HAP-1 (cell line): Measurements from ENCODE around the gene STIP1.

Experiments used
- DNase-seq, 2 experiments: peaks; one replicate each; pipeline ENCODE4 v3.0.0-alpha.2; 2016 to 2020; ENCODE audit warnings: low spot score in 2 of 2
- H3K27me3 ChIP-seq: fragments of 250-450 bp; sonication (Bioruptor Pico); 2 replicates; pipeline ENCODE4 v1.5.1; 2020; ENCODE audit warnings: low read depth, mild to moderate bottlenecking, moderate library complexity
- H3K36me3 ChIP-seq: fragments of 250-450 bp; sonication (Bioruptor Pico); replicated peaks from 2 replicates; pipeline ENCODE4 v1.5.1; 2020; ENCODE audit warnings: mild to moderate bottlenecking
- H3K4me1 ChIP-seq: fragments of 250-450 bp; sonication (Bioruptor Pico); 2 replicates; pipeline ENCODE4 v1.5.1; 2020; ENCODE audit warnings: mild to moderate bottlenecking
- H3K4me3 ChIP-seq: fragments of 250-450 bp; sonication (Bioruptor Pico); 2 replicates; pipeline ENCODE4 v1.5.1; 2020; ENCODE audit warnings: mild to moderate bottlenecking, moderate library complexity
- H3K9me3 ChIP-seq: fragments of 250-450 bp; sonication (Bioruptor Pico); 2 replicates; pipeline ENCODE4 v1.5.1; 2020; ENCODE audit warnings: mild to moderate bottlenecking, moderate library complexity
- in situ Hi-C: fragments of 300-500 bp; cut with MboI; formaldehyde crosslinking; loops from 3 replicates; pipeline ENCODE4 v1.14.3; 2020; ENCODE audit warnings: low sequenced_read_pairs, inconsistent platforms, mixed read lengths

The STIP1 gene

DNA sequence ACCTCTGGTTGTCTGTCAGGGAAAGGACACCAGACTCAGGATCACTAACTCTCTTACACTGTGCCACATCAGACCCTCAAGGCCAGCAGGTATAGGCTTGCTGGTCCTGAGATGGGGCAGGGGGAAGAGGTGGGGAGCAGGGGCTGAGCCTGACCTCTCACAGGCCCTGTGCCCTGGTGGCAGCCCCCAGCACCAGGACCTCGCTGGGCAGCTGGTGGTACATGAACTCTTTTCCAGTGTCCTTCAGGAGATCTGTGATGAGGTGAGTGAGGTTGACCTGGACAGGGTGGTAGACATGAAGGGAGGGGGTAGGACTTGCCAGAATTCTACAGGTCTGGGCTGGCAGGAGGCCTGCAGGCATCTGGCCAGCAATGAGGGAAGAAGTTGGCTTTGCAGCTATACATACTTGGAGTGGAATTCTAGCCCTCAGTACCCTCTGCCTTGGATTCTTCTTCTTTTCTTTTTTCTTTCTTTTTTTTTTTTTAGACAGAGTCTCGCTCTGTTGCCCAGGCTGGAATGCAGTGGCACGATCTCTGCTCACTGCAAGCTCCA, 41.5 kb downstream of the STIP1 start:
- Histone ChIP-seq H3K36me3 (peaks cover 9% of the 10 kb centered on the region), H3K4me3 (peak overlapping the region; percentile 79), H3K27me3 (no peaks in the 10 kb centered on the region), H3K9me3 (no peaks in the 10 kb centered on the region), H3K4me1 (peaks cover 6% of the 10 kb centered on the region; the same call in 1 of the 2 replicates)
- in situ Hi-C loops: no loop called here
- no peak for DNase-seq

DNA sequence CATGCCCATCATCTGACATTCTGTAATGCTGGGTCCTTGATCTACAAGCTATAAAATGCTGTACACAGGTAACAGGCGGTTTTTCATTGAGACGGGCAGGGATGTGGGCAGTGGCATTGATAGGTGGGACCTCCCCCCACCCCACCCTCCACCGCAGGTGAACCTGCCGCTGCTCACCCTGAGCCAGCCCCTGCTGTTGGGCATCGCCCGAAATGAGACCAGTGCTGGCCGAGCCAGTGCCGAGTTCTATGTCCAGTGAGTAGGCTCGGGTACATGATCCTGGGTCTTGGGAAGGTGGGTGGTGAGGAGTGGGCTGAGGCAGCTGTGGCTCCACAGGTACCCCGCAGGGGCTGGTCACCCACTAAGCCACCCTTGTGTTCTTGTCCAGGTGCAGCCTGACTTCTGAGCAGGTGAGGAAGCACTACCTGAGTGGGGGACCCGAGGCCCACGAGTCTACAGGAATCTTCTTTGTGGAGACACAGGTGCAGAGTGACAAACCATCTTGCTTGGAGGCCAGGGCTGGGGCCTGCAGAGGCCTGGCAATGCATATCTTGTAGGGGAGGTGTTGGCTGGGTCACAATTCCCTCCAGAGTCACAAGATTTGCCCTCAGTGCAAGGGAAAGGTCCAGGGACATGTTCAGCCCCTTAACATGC, 43.2 kb downstream of the STIP1 start:
- H3K9me3 ChIP-seq: no peaks in the 10 kb centered on the region
- no peak overlapping the region for H3K4me3 ChIP-seq
- H3K4me1 ChIP-seq: peaks cover 13% of the 10 kb centered on the region
- no peak for DNase-seq
- H3K27me3 ChIP-seq: no peaks in the 10 kb centered on the region
- in situ Hi-C loops: no loop called here
- no peaks in the 10 kb centered on the region for H3K36me3 ChIP-seq

- H3K27me3 ChIP-seq: no peaks in the 10 kb centered on the region
- no peaks in the 10 kb centered on the region for H3K9me3 ChIP-seq
- peaks cover 13% of the 10 kb centered on the region for H3K4me1 ChIP-seq
- in situ Hi-C loops: no loop called here
- no peaks in the 10 kb centered on the region for H3K36me3 ChIP-seq
- H3K4me3 ChIP-seq: peak overlapping the region; percentile 76
- DNase-seq: no peak
Observed at GRCh38 chr11:64229744-64230170, 43.8 kb downstream of the STIP1 start.

DNA sequence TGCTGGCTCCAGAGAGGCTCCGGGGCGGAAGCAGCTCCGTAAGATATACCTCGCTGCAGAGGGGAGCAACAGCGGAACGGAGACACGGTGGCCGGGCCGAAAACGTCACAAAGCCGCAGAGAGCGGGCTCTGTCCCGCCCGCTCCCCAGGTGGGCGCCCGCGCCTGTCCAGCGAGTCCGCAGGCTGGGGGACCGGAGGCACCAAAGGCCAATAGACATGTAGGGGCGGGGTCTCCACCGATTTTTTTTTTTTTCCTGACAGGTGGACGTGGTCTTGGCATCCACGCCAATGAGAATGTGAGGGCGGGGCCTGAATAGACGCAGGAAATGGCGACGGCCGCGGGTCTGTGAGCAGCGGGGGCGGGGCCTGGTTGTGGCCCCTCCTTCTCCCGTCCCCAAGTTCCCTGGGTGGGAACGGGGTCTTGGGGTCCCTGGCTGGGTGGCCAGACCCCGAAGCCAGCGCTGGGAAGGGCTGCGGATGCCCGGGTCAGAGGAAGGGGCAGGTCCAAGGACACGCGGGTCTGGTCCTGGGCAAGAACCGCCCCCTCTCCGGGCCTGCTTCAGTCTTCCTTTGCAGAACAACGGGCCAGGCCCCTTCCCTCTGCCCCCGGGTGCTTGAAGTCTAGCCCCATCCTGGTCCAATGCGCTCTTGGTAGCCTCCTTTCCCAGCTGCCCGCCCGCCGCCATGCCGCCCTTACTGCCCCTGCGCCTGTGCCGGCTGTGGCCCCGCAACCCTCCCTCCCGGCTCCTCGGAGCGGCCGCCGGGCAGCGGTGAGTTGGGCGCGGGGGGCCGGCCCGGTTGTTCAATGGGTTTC, 44.4 kb downstream of the STIP1 start, which contains the start of gene DNAJC4:
TSS of gene DNAJC4 (plus strand) at position 378 of the 814 bp plus-strand sequence. CDS start at position 685, 307 bp downstream.
- Histone ChIP-seq H3K27me3 (no peaks in the 10 kb centered on the region), H3K4me1 (peaks cover 13% of the 10 kb centered on the region), H3K36me3 (no peaks in the 10 kb centered on the region), H3K4me3 (peak within 1 kb of the TSS; percentile 76), H3K9me3 (no peaks in the 10 kb centered on the region)
- in situ Hi-C loops: no loop called here
- DNase-seq: peak; percentile 91 to 97

DNA sequence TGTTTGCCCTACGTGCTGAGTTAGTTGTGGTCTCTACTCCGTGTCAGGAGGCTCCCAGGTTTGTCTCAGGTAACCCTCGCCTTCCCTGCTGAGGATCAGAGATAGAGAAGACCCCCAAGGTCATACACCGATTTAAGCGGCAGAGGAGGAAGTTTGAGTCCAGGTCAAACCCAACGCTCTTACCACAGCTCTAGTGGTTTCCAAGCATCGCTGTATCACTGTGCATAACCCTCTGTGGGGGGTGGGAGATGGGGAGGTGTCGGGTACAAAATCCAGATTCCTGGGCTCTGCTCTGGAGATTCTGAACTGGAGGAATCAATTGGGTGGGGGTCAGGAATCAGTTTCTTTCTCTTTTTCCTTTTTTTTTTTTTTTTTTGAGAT, 45.0 kb downstream of the STIP1 start:
- H3K27me3 ChIP-seq: no peaks in the 10 kb centered on the region
- no peaks in the 10 kb centered on the region for H3K9me3 ChIP-seq
- DNase-seq: no peak
- in situ Hi-C loops: no loop called here
- peaks cover 14% of the 10 kb centered on the region for H3K4me1 ChIP-seq
- no peaks in the 10 kb centered on the region; the same call in 1 of the 2 replicates for H3K36me3 ChIP-seq
- peak overlapping the region; percentile 76 for H3K4me3 ChIP-seq

- Histone ChIP-seq H3K27me3 (no peaks in the 10 kb centered on the region), H3K4me1 (peaks cover 14% of the 10 kb centered on the region), H3K36me3 (no peaks in the 10 kb centered on the region; the same call in 1 of the 2 replicates), H3K9me3 (no peaks in the 10 kb centered on the region), H3K4me3 (no peak overlapping the region)
- in situ Hi-C loops: no loop called here
- no peak for DNase-seq
Observed at GRCh38 chr11:64231546-64231945, 45.6 kb downstream of the STIP1 start.

DNA sequence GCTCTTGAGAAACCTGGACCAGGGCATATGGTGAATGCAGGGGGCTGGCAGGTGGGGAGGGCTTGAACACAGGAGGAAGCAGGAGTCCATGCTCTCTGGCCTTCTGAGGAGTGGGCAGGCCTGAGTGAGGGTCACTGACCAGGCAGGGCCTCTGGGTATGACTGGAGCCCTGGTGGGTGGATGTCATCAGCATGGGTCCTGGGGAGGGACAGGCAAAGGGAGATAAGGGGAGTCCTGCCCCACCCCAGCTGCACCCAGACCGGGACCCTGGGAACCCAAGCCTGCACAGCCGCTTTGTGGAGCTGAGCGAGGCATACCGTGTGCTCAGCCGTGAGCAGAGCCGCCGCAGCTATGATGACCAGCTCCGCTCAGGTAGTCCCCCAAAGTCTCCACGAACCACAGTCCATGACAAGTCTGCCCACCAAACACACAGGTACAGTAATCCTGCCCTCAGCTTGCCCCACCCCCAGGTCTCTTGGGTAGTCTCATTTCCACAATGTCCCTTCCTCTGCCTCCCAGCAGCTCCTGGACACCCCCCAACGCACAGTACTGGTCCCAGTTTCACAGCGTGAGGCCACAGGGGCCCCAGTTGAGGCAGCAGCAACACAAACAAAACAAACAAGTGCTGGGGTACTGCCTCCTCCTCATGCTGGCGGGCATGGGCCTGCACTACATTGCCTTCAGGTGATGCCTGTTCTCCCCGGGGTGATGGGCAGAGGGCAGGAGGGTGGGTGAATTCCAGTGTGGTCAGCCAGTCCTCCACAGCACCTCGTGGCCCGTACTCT, 46.4 kb downstream of the STIP1 start:
- no peaks in the 10 kb centered on the region for H3K9me3 ChIP-seq
- no peaks in the 10 kb centered on the region for H3K27me3 ChIP-seq
- no peak overlapping the region for H3K4me3 ChIP-seq
- in situ Hi-C loops: no loop called here
- DNase-seq: no peak
- H3K36me3 ChIP-seq: peaks cover 3% of the 10 kb centered on the region
- H3K4me1 ChIP-seq: peaks cover 14% of the 10 kb centered on the region

GRCh38 chr11:64232967-64233315, 47.0 kb downstream of the STIP1 start:
- H3K36me3 ChIP-seq: peaks cover 8% of the 10 kb centered on the region
- in situ Hi-C loops: no loop called here
- no peak for DNase-seq
- H3K9me3 ChIP-seq: no peaks in the 10 kb centered on the region
- H3K27me3 ChIP-seq: no peaks in the 10 kb centered on the region
- H3K4me3 ChIP-seq: no peak overlapping the region
- peaks cover 14% of the 10 kb centered on the region for H3K4me1 ChIP-seq

GRCh38 chr11:64233913-64234586, 48.1 kb downstream of the STIP1 start, which contains the start of gene VEGFB:
TSS of gene VEGFB (plus strand) at chr11:64234584. CDS start at chr11:64234834, 250 bp downstream.
- Histone ChIP-seq H3K4me3 (peak within 1 kb of the TSS; percentile 48), H3K36me3 (peaks cover 12% of the 10 kb centered on the region), H3K27me3 (no peaks in the 10 kb centered on the region), H3K4me1 (peaks cover 14% of the 10 kb centered on the region), H3K9me3 (no peaks in the 10 kb centered on the region)
- in situ Hi-C loops: no loop called here
- DNase-seq: peak; percentile 43 to 75

DNA sequence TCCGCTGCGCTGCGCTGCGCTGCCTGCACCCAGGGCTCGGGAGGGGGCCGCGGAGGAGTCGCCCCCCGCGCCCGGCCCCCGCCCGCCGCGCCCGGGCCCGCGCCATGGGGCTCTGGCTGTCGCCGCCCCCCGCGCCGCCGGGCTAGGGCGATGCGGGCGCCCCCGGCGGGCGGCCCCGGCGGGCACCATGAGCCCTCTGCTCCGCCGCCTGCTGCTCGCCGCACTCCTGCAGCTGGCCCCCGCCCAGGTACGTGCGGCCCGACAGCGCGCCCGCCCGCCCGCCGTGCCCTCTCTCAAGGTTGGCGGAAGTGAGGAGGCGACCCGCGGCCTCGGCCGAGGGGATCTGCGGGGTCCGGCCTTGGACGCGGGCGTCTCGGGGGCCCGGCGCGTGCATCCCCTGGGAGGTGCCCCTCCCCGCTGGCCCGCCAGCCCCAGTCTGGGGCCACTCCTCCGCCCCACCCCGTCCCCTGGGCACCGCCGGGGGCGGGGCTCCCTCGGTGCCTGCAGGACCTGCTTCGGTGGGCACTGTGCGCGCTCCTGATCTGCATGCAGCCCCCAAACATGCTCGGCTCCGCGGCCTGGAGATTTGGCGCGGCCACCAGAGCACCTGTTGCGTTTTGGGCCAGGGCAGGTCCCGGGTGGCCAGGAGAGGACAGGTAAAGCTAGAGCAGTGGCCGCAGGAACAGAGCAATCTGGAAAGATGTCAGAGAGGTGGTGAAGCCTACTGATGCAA, 48.8 kb downstream of the STIP1 start:
- peaks cover 12% of the 10 kb centered on the region for H3K36me3 ChIP-seq
- in situ Hi-C loops: no loop called here
- peak overlapping the region; percentile 48 for H3K4me3 ChIP-seq
- no peaks in the 10 kb centered on the region for H3K27me3 ChIP-seq
- no peaks in the 10 kb centered on the region for H3K9me3 ChIP-seq
- H3K4me1 ChIP-seq: peaks cover 13% of the 10 kb centered on the region
- DNase-seq: peak in 1 of 2 experiments; percentile 68

DNA sequence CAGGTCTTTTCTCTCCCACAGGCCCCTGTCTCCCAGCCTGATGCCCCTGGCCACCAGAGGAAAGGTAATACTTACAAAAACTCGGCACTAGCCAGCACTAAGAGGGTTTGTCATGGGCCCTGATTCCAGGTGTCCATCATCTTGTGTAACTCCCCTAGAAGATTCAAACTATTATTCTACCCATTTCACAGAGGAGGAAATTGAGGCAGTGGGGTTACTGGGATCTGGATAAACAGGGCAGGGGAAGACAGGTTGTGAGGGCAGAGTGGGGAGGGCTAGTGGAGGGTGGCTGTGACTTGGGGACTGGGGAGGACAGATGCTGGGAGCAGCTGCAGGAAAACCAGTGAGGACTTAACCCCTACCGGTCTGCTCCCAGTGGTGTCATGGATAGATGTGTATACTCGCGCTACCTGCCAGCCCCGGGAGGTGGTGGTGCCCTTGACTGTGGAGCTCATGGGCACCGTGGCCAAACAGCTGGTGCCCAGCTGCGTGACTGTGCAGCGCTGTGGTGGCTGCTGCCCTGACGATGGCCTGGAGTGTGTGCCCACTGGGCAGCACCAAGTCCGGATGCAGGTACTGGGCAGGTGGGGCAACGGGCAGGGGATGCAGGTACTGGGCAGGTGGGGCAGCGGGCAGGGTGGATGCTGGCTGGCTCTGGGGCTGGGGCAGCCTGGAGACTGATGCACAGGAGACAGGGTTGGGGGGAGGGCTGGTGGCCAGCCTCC, 49.6 kb downstream of the STIP1 start:
- Histone ChIP-seq H3K4me1 (peaks cover 20% of the 10 kb centered on the region), H3K4me3 (peak overlapping the region; percentile 48), H3K27me3 (no peaks in the 10 kb centered on the region), H3K36me3 (peaks cover 17% of the 10 kb centered on the region), H3K9me3 (no peaks in the 10 kb centered on the region)
- DNase-seq: no peak
- in situ Hi-C loops: no loop called here

- in situ Hi-C loops: no loop called here
- no peaks in the 10 kb centered on the region for H3K9me3 ChIP-seq
- DNase-seq: no peak
Observed at GRCh38 chr11:64237484-64237951, 51.5 kb downstream of the STIP1 start.

More at GRCh38 chr11:64237484-64237951, 51.5 kb downstream of the STIP1 start:
- Histone ChIP-seq H3K4me3 (no peak overlapping the region), H3K27me3 (no peaks in the 10 kb centered on the region), H3K4me1 (peaks cover 23% of the 10 kb centered on the region), H3K36me3 (peaks cover 21% of the 10 kb centered on the region)
